BLaER1 treated with 17β-estradiol and CSF1 and Interleukin-3, amounts not matched to agents 10 nM and 100 nM (cell line): ENCODE results near the gene RING1.

Experiments
- H3K27ac ChIP-seq, 11 experiments: shearing (Covaris generic); formaldehyde crosslinking; 2 replicates each; pipeline ENCODE4 v1.8.1; 2022
- H3K27me3 ChIP-seq, 11 experiments: shearing (Covaris generic); formaldehyde crosslinking; 2 replicates each; pipeline ENCODE4 v1.8.1; 2022
- H3K36me3 ChIP-seq, 11 experiments: shearing (Covaris generic); formaldehyde crosslinking; 2 replicates each; pipeline ENCODE4 v1.8.1; 2022
- H3K4me1 ChIP-seq, 10 experiments: shearing (Covaris generic); formaldehyde crosslinking; 2 replicates each; pipeline ENCODE4 v1.8.1; 2022
- H3K4me2 ChIP-seq, 11 experiments: shearing (Covaris generic); formaldehyde crosslinking; 2 replicates each; pipeline ENCODE4 v1.8.1; 2022
- H3K4me3 ChIP-seq, 10 experiments: shearing (Covaris generic); formaldehyde crosslinking; 2 replicates each; pipeline ENCODE4 v1.8.1; 2022
- H3K9ac ChIP-seq, 11 experiments: shearing (Covaris generic); formaldehyde crosslinking; 2 replicates each; pipeline ENCODE4 v1.8.1; 2022
- H3K9me3 ChIP-seq, 11 experiments: shearing (Covaris generic); formaldehyde crosslinking; replicated peaks in 1 of 11; 2 replicates each; pipeline ENCODE4 v1.8.1; 2022
- H4K20me1 ChIP-seq, 11 experiments: shearing (Covaris generic); formaldehyde crosslinking; 2 replicates each; pipeline ENCODE4 v1.8.1; 2022
- Cebpa-rat ChIP-seq, 11 experiments: shearing (Covaris generic); IDR thresholded peaks; 2 replicates each; pipeline ENCODE4 v1.8.1; 2022

Gene RING1

DNA sequence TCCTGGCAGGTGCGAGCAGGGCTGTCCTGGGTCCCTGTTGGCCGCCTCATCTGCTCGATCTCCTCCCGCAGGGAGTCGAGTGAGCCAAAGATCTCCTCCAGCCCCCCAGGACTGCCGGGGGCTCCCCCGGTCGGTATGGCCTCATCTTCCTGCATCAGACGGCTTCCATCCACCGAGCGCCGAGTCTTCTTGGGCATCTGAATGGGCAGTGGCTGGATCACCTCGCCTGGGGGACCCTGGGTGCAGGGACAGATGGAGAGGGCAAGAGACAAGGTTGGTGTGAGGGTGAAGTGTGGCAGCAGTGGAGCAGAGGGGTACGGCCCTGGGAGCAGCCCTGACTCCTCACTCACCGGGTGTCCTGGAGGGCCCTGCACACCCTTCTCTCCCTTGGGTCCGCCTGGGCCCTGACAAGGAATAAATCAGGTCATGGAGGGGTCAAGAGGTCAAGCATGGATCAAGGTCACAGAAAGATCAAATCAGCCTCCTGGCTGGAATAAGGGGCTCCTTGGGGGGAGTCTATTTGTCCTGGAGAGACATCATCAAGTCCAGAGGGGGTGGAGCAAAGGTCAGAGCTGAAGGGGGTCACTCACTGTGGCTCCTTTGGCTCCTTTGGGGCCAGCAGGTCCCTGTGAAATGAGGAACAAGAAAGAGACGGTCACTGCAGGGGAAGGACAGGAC, 42.6 kb upstream of the RING1 start:
- Histone ChIP-seq H3K9me3 (no peaks in the 10 kb centered on the region), H3K4me2 (no peak overlapping the region), H3K4me1 (peaks cover 19 to 54% (median 45%) of the 10 kb centered on the region in 10 experiments), H4K20me1 (no peaks in the 10 kb centered on the region), H3K36me3 (no peaks in the 10 kb centered on the region), H3K9ac (no peak overlapping the region), H3K27me3 (no peaks in the 10 kb centered on the region), H3K4me3 (no peak overlapping the region), H3K27ac (no peak overlapping the region)
- no peak for TF ChIP-seq Cebpa-rat (IDR thresholded peaks at IDR 0.05)

DNA sequence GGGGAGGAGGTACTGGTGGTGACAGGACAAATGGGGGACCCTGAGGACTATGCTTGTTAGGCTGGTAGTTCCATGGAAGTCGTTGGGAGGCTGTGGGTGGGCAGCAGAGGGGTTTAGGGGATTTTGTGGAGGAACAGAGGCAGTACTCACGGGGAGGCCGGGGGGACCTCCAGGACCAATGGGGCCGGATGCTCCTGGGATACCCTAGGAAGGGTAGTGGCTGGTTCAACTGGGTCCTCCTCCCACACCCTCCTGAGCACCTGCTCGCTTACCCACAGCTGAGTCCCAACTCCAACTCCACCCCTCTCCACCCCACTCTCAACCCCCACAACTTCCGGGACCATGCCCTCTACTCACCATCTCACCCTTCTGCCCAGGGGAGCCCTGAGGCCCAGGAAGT, 41.9 kb upstream of the RING1 start:
- no peaks in the 10 kb centered on the region for H3K27me3 ChIP-seq
- TF ChIP-seq Cebpa-rat (IDR thresholded peaks at IDR 0.05) = no peak
- H3K4me2 ChIP-seq = no peak overlapping the region

DNA sequence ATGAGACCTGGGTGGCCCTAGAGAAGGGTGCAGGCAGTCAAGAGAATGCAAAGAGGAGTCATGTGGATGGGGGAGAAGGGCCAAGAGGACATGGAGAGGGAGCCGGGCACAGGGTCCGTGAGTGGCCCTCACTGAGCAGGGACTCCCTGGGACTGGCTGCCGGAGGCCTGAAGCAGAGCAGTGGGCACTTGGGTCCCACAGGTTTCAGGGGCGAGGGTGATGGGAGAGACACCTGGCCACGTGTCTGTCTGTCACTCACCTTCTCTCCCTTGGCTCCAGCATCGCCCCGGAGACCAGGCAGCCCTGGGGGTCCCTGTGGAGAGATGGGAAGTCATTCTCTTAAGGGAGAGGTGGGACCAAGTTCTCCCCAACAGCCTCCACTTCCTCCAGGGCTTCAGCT, 41.5 kb upstream of the RING1 start:
- Histone ChIP-seq H3K27ac (no peak overlapping the region), H3K4me1 (peaks cover 10 to 56% (median 45%) of the 10 kb centered on the region in 10 experiments), H4K20me1 (no peaks in the 10 kb centered on the region), H3K4me3 (no peak overlapping the region), H3K4me2 (no peak overlapping the region), H3K27me3 (no peaks in the 10 kb centered on the region), H3K36me3 (no peaks in the 10 kb centered on the region), H3K9me3 (no peaks in the 10 kb centered on the region), H3K9ac (no peak overlapping the region)
- no peak for TF ChIP-seq Cebpa-rat (IDR thresholded peaks at IDR 0.05)

More for the DNA sequence above, 41.9 kb upstream of the RING1 start:
- Histone ChIP-seq H3K4me1 (peaks cover 12 to 54% (median 45%) of the 10 kb centered on the region in 10 experiments), H3K9ac (no peak overlapping the region), H4K20me1 (no peaks in the 10 kb centered on the region), H3K4me3 (no peak overlapping the region), H3K36me3 (no peaks in the 10 kb centered on the region), H3K9me3 (no peaks in the 10 kb centered on the region), H3K27ac (no peak overlapping the region)

DNA sequence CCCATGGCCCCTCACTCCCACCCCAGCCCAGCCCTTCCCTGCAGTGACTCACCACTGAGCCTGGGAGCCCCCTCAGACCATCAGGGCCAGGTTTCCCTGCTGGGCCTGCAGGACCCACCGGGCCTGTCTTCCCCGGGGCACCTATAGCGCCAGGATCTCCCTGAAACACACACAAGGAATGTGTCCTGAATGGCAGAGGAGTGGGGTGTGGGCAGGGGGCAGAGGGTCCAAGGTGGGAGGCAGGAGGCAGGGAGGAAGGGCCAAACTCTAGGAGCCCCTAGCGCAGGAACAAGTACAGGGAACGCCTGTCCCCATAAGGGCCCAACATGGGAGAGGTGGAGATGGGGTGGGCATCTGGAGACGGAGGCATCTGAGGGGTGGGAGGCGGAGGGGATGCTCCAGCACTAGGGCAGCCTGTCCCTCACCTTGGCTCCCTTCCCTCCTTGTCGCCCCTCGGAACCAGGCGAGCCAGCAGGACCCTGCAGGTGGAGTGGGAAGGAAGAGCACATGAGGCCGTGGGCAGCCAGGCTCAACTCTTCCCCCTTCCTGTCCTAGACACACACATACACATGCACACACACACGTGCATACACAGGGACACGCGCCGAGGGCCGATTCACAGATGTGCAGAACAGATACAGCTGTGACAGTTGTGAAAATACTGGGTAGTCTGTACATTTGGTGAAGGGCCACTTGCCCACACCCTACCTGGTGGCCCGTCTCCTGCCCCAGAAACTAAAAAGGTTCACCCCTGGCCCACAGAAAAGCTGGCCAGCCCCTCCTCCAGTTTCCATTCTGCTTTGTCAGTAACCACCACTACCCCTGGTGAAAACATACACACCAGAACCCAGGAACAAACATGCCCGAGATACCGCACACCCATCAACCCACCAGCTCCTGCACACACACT, 40.7 kb upstream of the RING1 start:
- no peaks in the 10 kb centered on the region for H3K9me3 ChIP-seq
- H3K4me3 ChIP-seq = no peak overlapping the region
- no peaks in the 10 kb centered on the region for H3K27me3 ChIP-seq
- H3K36me3 ChIP-seq = no peaks in the 10 kb centered on the region
- H4K20me1 ChIP-seq = no peaks in the 10 kb centered on the region
- peaks cover 8 to 56% (median 45%) of the 10 kb centered on the region in 10 experiments for H3K4me1 ChIP-seq
- H3K27ac ChIP-seq = no peak overlapping the region
- no peak overlapping the region; a peak in 1 of 22 replicates for H3K9ac ChIP-seq
- H3K4me2 ChIP-seq = peak overlapping the region in 6 of 11 experiments; percentile 6 to 50 (median 20); a peak in 8 of 22 replicates
- TF ChIP-seq Cebpa-rat (IDR thresholded peaks at IDR 0.05) = no peak

DNA sequence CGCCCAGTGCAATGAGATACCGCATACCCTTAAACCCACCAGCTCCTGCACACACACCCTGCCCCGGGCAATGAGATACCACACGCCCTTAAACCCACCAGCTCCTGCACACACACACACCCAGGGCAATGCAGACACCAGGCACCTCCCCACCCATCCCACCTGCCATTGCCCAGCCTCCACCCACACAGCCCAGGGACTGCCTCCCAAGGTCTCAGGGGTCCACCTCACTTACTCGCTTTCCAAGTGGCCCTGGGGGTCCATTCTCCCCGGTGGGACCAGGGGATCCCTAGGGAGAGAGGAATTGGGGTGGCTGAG, 40.1 kb upstream of the RING1 start:
- peaks cover 12 to 60% (median 50%) of the 10 kb centered on the region in 10 experiments for H3K4me1 ChIP-seq
- H3K27ac ChIP-seq = no peak overlapping the region
- no peaks in the 10 kb centered on the region for H3K27me3 ChIP-seq
- peak overlapping the region in 6 of 11 experiments; percentile 6 to 50 (median 20); a peak in 8 of 22 replicates for H3K4me2 ChIP-seq
- no peaks in the 10 kb centered on the region for H3K36me3 ChIP-seq
- no peak overlapping the region for H3K9ac ChIP-seq
- H3K4me3 ChIP-seq = no peak overlapping the region
- no peak for TF ChIP-seq Cebpa-rat (IDR thresholded peaks at IDR 0.05)
- no peaks in the 10 kb centered on the region for H4K20me1 ChIP-seq
- no peaks in the 10 kb centered on the region for H3K9me3 ChIP-seq

DNA sequence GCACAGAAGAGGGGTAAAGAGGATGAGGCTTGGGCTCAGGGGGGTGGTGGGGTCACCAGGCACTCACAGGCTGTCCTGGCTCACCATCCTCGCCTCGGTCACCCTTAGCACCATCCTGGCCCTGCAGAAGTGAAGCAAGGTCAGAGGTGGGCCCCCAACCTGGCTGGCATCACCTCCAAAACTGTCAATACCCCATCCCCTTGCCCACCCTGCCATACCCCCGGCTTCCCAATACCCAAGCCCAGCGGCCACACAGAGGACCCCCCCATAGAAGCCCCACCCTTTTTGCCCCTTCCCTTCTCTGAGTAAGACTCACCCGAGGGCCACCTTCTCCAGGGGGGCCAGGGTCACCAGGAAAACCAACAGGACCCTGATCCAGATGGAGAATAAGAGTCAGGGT, 39.7 kb upstream of the RING1 start:
- no peak overlapping the region for H3K4me3 ChIP-seq
- H3K9me3 ChIP-seq = no peaks in the 10 kb centered on the region
- no peaks in the 10 kb centered on the region for H3K27me3 ChIP-seq
- H3K4me2 ChIP-seq = peak overlapping the region in 3 of 11 experiments; percentile 6 to 50 (median 12); a peak in 3 of 22 replicates
- TF ChIP-seq Cebpa-rat (IDR thresholded peaks at IDR 0.05) = no peak
- peaks cover 16 to 64% (median 54%) of the 10 kb centered on the region in 10 experiments for H3K4me1 ChIP-seq
- H3K9ac ChIP-seq = no peak overlapping the region
- H4K20me1 ChIP-seq = no peaks in the 10 kb centered on the region
- H3K36me3 ChIP-seq = no peaks in the 10 kb centered on the region
- no peak overlapping the region for H3K27ac ChIP-seq

DNA sequence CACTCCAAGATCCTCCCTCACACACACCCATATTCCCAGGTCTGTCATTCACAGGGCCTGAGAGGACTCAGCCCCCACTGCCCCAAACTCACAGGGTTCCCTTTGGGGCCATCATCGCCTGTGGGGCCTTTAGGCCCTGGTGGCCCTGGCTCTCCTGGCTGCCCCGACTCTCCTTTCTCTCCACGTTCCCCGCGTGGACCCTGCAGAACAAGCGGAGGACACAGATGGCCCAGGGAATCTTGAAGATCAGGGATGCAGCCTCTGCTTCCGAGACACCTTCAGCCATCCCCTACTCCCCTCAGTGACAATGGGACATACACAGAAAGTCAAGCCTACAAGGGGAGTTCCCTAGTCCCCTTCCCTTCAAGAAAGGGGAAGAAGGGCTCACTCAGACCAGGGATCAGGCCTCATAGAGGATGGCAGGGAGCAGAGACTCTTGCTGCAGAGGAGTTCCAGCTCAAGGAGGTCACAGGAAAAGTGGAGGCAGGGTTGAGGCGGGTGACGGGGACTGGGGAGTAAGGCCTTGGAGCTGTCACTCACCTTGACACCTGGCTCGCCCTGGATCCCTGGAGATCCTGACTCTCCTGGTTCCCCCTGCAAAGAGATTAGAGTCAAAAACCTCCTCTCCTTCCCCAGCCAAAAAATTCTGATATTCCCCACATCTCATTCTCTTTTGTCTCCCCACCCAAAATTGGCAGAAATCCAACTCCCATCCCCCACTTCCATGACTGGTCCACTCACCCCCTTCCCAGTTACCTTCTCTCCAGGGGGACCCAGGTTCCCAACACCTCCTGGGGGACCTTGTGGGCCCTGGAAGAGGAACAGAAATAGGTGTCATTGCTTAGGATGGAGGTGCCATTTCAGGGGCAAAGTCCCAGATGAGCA, 38.8 kb upstream of the RING1 start:
- no peaks in the 10 kb centered on the region for H3K27me3 ChIP-seq
- peaks cover 21 to 66% (median 63%) of the 10 kb centered on the region in 10 experiments for H3K4me1 ChIP-seq
- no peak overlapping the region for H3K9ac ChIP-seq
- peak overlapping the region in 1 of 11 experiments; percentile 4; a peak in 1 of 22 replicates for H3K27ac ChIP-seq
- H3K4me3 ChIP-seq = no peak overlapping the region
- peak overlapping the region in 9 of 11 experiments; percentile 7 to 93 (median 86); a peak in 17 of 22 replicates for H3K4me2 ChIP-seq
- H3K36me3 ChIP-seq = no peaks in the 10 kb centered on the region
- H3K9me3 ChIP-seq = no peaks in the 10 kb centered on the region
- H4K20me1 ChIP-seq = no peaks in the 10 kb centered on the region
- no peak for TF ChIP-seq Cebpa-rat (IDR thresholded peaks at IDR 0.05)

DNA sequence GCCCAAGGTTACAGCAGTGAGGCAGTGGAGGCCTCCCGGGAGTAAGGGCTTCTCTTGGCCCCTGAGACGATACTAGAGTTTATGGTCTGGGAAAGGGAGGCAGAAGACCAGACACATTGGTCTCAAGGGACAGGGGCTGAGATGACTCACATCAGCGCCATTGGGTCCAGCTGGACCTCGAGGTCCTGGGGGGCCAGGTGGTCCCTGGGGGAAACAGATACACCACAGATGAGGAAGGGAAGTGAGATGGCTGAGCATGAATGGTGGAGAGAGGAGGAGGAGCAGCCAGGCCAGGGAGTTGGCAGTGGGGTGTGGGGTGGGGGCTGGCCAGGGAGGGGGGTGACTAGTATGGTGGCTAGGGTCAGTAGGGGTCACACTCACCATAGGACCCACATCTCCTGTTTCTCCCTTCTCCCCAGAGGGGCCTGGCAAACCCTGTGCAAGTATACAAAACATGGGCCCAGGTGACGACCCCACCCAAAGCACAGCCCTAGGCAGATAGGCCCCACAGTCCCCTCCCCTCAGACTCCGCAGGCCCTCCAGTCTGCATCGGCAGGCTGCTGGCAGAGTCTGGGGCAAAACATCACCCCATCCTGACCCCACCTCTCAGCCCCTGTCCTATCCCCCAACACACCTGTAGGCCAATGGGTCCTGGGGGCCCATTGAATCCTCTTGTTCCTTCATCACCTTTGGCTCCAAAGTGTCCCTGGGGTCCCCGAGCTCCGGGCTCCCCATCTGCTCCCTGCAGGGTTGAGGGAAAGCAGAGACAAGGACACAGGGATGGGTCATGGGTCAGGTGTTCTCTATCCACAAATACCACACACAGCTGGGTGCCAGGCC, 37.9 kb upstream of the RING1 start:
- Histone ChIP-seq H3K4me1 (peaks cover 21 to 75% (median 71%) of the 10 kb centered on the region in 10 experiments), H4K20me1 (no peaks in the 10 kb centered on the region), H3K36me3 (no peaks in the 10 kb centered on the region), H3K4me3 (no peak overlapping the region), H3K27me3 (no peaks in the 10 kb centered on the region), H3K4me2 (peak overlapping the region in 9 of 11 experiments; percentile 15 to 93 (median 86); a peak in 17 of 22 replicates), H3K9ac (no peak overlapping the region), H3K27ac (peak overlapping the region in 1 of 11 experiments; percentile 4; a peak in 1 of 22 replicates), H3K9me3 (no peaks in the 10 kb centered on the region)
- TF ChIP-seq Cebpa-rat (IDR thresholded peaks at IDR 0.05) = no peak
